ENCODE results near the gene MAP2K6.

The MAP2K6 gene

DNA sequence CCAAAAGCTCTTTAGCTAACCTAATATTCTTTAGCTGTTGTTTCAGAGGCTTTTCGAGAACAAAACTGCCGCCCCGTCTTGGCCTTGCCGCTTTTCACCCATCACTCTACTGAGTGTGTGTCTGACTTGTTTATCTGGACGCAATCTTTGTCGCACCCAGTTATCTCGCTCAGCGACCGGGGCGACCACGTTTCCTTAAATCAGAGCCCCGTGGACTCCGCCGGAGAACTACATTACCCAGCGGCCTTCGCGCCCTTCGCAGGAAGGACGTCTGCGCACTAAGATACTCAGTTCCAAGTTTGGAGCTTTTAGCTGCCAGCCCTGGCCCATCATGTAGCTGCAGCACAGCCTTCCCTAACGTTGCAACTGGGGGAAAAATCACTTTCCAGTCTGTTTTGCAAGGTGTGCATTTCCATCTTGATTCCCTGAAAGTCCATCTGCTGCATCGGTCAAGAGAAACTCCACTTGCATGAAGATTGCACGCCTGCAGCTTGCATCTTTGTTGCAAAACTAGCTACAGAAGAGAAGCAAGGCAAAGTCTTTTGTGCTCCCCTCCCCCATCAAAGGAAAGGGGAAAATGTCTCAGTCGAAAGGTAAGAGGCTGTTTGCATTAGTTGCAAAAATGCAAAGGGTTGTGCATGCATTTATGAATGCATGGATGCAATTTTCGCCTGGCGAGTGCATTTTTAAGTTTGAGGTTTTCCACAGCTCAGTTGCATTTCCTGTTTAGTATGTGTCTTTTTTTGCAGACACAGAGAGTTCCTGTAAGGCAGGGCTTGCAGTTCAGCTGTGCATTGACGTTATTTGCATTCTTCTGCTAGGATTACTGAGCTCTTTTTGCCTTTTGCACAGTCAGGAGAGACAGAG lies at the start of gene MAP2K6:
Gene MAP2K6 (plus strand): TSS at position 290 of the 867 bp plus-strand sequence. CDS start 288 bp downstream, at position 578.
- peak; percentile 68 to 76 for DNase-seq

DNA sequence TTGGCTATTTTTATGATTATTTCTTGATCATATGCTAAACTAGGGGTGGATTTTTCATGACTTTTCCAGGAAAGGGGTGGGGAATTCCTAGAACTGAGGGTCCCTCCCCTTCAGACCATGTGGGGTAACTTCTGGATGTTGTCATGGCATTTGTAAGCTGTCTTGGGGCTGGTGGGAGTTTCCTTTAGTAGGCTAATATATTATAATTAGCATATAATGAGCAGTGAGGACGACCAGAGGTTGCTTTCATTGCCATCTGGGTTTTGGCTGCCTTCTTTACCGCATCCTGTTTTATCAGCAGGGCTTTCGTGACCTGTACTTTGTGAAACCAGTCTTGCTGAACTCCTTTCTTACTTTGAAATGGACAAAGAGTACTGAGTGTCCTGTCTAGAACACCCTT lies 47.2 kb upstream of the MAP2K6 start:
- DNase-seq, result no peak

DNA sequence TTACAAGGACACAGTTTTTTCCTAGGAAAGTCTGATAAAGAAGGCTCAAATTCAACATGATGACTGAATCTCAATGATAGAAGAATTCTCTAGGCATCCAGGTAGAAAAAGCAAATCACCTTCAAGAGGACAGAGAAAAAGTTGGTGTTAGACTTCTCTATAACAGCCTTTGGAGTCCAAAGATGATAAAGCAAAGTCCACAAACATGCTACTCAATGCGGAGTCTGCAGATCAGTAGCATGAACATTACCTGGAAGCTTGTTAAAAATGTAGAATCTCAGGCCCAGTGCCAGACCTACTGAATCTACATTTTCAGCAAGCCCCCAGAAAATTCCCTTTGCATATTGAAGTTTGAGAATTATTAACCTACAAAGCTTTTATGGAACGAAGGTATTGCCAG lies 41.4 kb upstream of the MAP2K6 start:
- DNase-seq, result no peak

DNA sequence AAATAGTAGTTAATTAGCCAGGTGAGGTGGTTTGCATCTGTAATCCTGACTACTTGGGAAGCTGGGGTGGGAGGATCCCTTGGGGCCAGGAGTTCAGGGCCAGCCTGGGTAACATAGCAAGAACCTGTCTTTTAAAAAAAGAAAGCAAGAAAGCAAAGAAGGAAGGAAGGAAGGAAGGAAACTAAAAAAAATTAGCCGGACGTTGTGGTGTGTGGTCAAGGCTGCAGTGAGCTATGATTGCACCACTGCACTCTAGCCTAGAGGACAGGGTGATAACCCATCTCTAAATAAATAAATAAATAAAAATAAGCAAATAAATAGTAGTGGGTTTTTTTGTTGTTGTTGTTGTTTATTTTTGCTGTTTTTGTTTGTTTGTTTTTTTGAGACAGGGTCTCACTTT lies 39.3 kb upstream of the MAP2K6 start:
- DNase-seq, result no peak

- DNase-seq, result no peak
Measured at GRCh38 chr17:69388822-69389442, 25.6 kb upstream of the MAP2K6 start.

DNA sequence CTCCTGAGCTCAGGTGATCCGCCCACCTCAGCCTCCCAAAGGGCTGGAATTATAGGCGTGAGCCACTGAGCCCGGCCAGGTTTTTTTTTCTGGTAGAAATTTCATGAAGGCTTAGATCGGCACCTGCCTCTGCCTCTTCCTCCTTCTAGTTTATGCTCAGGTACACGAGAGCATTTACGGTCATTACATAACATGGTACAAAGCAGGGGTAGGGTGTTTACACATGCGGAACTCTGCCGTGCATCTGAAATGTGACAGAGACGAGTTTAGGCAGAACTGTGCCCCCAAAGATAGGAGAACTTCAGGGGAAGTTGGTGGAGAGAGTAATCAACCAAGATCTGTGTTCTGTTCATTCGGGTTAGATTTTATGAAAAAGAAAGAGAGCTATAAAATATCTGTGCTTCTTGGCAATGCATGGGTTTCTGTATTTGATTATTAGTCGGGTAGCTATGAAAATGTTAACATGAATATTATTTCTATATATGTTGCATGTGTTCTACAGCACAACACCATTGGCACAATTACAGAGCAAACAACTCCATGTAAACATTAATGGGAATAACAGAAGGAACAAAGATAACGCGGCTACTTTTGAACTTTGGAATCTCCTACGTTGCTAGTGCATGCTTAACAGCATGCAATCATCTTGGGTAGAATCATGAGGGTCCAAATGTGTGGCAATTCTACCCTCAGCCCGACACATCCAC lies 23.5 kb upstream of the MAP2K6 start:
- DNase-seq, result no peak

- no peak for DNase-seq
Measured at GRCh38 chr17:69401251-69401650, 13.2 kb upstream of the MAP2K6 start.

DNA sequence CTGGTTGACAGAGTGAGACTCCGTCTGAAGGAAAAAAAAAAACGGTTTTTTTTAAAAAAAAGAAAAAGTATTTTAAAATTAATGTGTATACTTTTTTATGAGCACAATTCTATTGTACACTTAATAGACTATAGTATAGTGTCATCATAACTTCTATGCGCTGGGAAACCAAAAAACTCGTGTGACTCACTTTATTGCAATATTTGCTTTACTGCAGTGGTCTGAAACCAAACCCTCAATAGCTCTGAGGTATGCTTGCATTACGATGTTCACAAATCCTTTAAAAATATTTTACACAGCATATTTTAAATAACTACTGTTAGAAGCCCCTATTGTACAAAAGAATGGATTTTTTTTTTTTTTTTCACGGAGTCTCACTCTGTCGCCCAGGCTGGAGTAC lies 12.4 kb upstream of the MAP2K6 start:
- no peak for DNase-seq

DNA sequence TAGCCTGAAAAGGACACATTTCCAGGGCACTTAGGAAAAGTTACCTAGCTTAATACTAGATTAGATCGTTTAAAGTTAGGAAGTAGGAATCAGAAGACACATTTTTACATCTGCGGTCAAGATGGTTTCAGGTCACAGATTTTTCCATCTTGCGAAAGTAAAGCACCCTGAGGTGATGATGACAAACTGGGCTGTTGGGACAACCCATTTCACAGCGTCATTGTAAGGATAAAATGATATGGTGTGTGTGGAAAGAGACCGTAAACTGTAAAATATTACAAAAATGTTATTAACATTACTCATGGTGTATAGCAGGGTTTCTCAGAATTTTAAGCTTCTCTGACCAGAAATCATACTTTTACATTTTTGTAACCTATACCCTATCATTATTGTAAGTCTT lies 10.1 kb upstream of the MAP2K6 start:
- no peak for DNase-seq

DNA sequence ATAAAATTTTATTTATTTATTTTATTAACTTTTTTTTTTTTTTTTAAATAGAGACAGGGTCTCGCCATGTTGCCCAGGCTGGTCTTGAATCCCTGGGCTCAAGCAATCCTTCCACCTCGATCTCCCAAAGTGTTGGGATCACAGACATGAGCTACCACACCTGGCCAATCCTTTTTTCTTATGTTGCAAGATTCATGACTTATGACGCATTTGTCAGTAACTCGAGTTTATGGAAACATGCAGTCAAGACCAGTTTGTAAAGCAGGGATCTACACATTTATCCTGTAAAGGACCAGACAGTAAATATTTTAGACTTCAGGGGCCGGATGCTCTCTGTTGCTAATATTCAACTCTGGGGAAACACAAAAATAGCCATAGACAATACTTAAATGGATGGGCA lies 9.4 kb upstream of the MAP2K6 start:
- no peak for DNase-seq

- DNase-seq, result no peak
Measured at GRCh38 chr17:69406941-69407340, 7.6 kb upstream of the MAP2K6 start.

GRCh38 chr17:69407759-69408158 lies 6.7 kb upstream of the MAP2K6 start:
- DNase-seq, result no peak

DNA sequence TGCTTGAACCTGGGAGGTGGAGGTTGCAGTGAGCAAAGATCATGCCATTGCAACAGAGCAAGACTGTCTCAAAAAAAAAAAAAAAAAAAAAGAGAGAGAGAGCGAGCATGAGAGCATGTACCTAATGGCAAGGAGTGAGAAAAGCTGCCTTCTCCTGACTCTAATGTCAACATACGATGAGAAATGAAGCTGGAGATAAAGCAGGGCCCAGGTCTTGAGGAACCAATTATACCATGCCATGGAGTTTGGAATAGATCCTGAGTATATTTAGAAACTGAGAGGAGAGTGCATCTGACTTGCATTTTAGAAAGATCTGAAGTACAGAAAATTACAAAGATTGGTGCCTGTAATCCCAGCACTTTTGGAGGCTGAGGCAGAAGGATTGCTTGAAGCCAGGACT lies 3.8 kb upstream of the MAP2K6 start:
- no peak for DNase-seq

- DNase-seq, result no peak
Measured at GRCh38 chr17:69411766-69412165, 2.7 kb upstream of the MAP2K6 start.

- no peak for DNase-seq
Measured at GRCh38 chr17:69412251-69412671, 2.2 kb upstream of the MAP2K6 start.

DNA sequence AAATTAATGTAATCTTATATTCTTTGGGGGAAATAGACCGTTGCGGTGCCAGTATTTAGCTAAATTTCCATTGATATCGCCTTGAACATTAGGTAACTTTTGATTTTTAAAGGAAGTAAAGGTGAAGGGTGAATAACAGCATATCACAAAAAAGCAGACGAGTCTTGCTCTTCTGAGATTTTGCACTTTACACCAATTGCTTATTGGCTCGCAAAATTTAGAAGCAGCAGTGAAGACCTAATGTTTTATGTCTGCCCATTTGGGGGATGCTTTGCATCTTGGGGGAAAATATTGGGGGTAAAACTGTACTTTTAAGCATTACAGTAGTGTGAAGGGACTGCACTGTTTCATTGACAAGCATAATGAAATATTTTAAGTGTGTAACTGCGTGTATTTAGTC lies 934 bp downstream of the MAP2K6 start:
- no peak for DNase-seq

DNA sequence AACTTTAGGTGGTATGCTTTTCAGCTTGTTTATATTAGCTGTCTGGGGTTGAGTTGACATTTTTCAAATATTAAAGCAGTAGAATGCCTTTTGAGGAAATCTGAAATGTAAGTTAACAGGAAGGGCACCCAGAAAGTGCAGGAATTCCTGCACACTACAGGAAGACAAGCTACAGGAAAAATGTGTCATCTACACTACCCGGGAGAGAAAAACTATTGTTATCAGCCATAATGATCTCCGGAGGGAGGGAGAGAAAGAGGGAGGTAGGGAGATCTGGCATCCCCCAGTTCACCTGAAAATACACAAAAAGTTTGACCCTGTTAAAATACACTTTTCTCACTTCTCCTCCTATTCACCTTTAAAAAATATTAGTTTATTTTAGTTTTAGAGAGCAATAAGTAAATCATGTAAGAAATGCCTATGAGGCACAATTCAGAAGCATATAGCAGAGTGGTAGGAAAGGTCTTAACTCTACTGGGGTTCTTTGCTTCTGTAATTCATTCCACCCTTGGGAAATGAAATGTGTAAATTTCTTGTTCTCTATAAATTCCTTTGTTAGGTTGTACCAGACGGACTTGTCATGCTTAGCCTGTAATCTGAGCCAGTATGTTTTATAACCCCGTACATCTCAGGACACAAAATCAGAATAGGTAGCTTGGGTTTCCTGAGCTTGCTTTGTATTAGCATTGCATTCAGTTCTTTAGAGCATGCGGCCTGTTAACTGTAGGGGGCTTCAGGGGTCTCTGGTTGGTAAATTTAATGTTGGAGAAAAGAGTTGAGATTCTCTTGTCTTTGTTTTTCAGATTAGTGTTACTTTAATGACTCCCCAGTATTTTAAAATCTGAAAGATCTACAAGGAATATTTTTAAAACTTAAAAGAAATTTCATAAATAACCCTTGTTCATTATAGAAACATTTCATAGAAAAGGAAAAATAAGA lies 3.3 kb downstream of the MAP2K6 start:
- DNase-seq, result no peak

GRCh38 chr17:69418535-69418934 lies 4.0 kb downstream of the MAP2K6 start:
- DNase-seq, result no peak

DNA sequence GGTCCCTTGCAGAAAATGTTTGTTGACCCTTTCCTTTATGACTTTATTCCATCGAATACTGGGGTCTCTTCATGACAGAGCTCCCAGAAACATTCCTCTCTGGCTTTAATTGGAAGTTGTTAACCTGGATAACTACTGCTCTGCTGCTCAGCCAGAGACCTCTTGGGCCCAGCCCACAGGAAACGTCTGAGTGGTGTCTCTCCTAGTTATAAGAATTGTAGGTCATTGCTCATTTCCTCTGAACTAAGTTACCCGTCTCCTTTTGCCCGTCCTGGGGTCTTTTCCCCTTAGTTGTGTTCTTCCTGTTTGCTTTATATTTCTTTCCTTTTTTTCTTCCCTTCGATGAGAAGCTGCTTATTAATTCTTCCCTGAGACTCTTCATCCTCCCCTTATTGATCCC lies 9.0 kb downstream of the MAP2K6 start:
- no peak for DNase-seq

GRCh38 chr17:69424287-69425041 lies 10.0 kb downstream of the MAP2K6 start:
- no peak for DNase-seq

- DNase-seq, result no peak
Measured at GRCh38 chr17:69425978-69426377, 11.5 kb downstream of the MAP2K6 start.

Measured in activated CD4-positive, alpha-beta T cell treated with anti-CD3 and anti-CD28 coated beads for 4 hours (primary cell).